ENCODE data around the gene FRS3.

FRS3 gene

GRCh38 chr6:41721414-41721813, 58.3 kb downstream of the FRS3 start:
- no peak for ATAC-seq
- Mint-ChIP-seq H3K9me3 (no peaks in the 10 kb centered on the region), H3K4me3 (no peak overlapping the region), H3K4me1 (peaks cover 44% of the 10 kb centered on the region), H3K36me3 (no peaks in the 10 kb centered on the region), H3K27ac (peak overlapping the region; percentile 70)
- DNase-seq (ENCODE audit: low spot score in 2 of 2), result no peak

GRCh38 chr6:41720783-41721182, 58.9 kb downstream of the FRS3 start:
- DNase-seq (ENCODE audit: low spot score in 2 of 2), result no peak
- ATAC-seq, result no peak

GRCh38 chr6:41720262-41720620, 59.5 kb downstream of the FRS3 start:
- Mint-ChIP-seq H3K4me1 (peaks cover 54% of the 10 kb centered on the region), H3K27ac (peak overlapping the region; percentile 33), H3K9me3 (no peaks in the 10 kb centered on the region), H3K36me3 (no peaks in the 10 kb centered on the region), H3K4me3 (no peak overlapping the region)
- DNase-seq (ENCODE audit: low spot score in 2 of 2) (no peak), ATAC-seq (no peak)

More at GRCh38 chr6:41720783-41721182, 58.9 kb downstream of the FRS3 start:
- Mint-ChIP-seq H3K27ac (peak overlapping the region; percentile 70), H3K4me1 (peaks cover 50% of the 10 kb centered on the region), H3K36me3 (no peaks in the 10 kb centered on the region), H3K9me3 (no peaks in the 10 kb centered on the region), H3K4me3 (no peak overlapping the region)
